HepG2 (cell line): ENCODE results near the gene NUP62. TPM values are rescaled to one million over a fixed set of nuclear protein-coding genes. Genes with fewer than 3 reads are reported as not detected.
A peak's percentile ranks its signal among the peaks of the same experiment; 100 is the strongest.

Experiments
- GMEB1 ChIP-seq: sonication (generic); formaldehyde crosslinking; IDR thresholded peaks from 2 replicates; pipeline ENCODE4 v1.5.1; 2020; ENCODE audit warnings: missing genetic modification reagents, mild to moderate bottlenecking, borderline replicate concordance
- KLF13 ChIP-seq: sonication (generic); formaldehyde crosslinking; IDR thresholded peaks from 2 replicates; pipeline ENCODE4 v1.4.0; 2020; ENCODE audit warnings: mild to moderate bottlenecking, missing genetic modification reagents
- MLXIP ChIP-seq: sonication (generic); formaldehyde crosslinking; IDR thresholded peaks from 2 replicates; pipeline ENCODE4 v1.9.0; 2021; ENCODE audit warnings: missing genetic modification reagents, borderline replicate concordance
- PHF21A ChIP-seq: sonication (generic); formaldehyde crosslinking; IDR thresholded peaks from 2 replicates; pipeline ENCODE4 v1.5.0; 2020; ENCODE audit warnings: mild to moderate bottlenecking, missing genetic modification reagents
- REPIN1 ChIP-seq: sonication (generic); formaldehyde crosslinking; IDR thresholded peaks from 2 replicates; pipeline ENCODE4 v1.8.0; 2022; ENCODE audit warnings: missing genetic modification reagents, low read depth, mild to moderate bottlenecking, borderline replicate concordance
- RFX3 ChIP-seq: IDR thresholded peaks from 2 replicates; pipeline ENCODE4 v1.6.1; 2016; ENCODE audit warnings: missing biosample characterization, missing genetic modification reagents
- SRF ChIP-seq: IDR thresholded peaks from 2 replicates; pipeline ENCODE4 v1.6.1; 2011; ENCODE audit warnings: mild to moderate bottlenecking, low read depth, low read length, moderate library complexity
- SRY ChIP-seq: sonication (generic); formaldehyde crosslinking; IDR thresholded peaks from 2 replicates; pipeline ENCODE4 v1.8.0; 2022; ENCODE audit warnings: mild to moderate bottlenecking, missing genetic modification reagents
- TCF12 ChIP-seq, 2 experiments: fragments of 450-650 bp in 1 of 2; sonication (generic) in 1 of 2; formaldehyde crosslinking in 1 of 2; IDR thresholded peaks; 2 replicates each; pipeline versions ENCODE4 v1.6.1 to v1.8.0; 2017 to 2022; ENCODE audit warnings: antibody characterized with exemption in 1 of 2, mild to moderate bottlenecking in 1 of 2, missing genetic modification reagents in 1 of 2, moderate library complexity in 1 of 2
- ZBTB20 ChIP-seq: sonication (generic); formaldehyde crosslinking; IDR thresholded peaks from 2 replicates; pipeline ENCODE4 v1.8.1; 2023; ENCODE audit warnings: missing genetic modification reagents, low read depth, mild to moderate bottlenecking, borderline replicate concordance
- ZBTB34 ChIP-seq: sonication (generic); formaldehyde crosslinking; IDR thresholded peaks from 2 replicates; pipeline ENCODE4 v1.8.0; 2022; ENCODE audit warnings: mild to moderate bottlenecking, missing genetic modification reagents
- ZNF430 ChIP-seq: sonication (generic); formaldehyde crosslinking; IDR thresholded peaks from 2 replicates; pipeline ENCODE4 v1.9.0; 2021; ENCODE audit warnings: mild to moderate bottlenecking, missing genetic modification reagents
- ZNF451 ChIP-seq: sonication (generic); formaldehyde crosslinking; IDR thresholded peaks from 2 replicates; pipeline ENCODE4 v1.5.0; 2020; ENCODE audit warnings: mild to moderate bottlenecking, missing genetic modification reagents
- ZNF484 ChIP-seq: sonication (generic); formaldehyde crosslinking; IDR thresholded peaks from 2 replicates; pipeline ENCODE4 v1.5.1; 2020; ENCODE audit warnings: mild to moderate bottlenecking, low read depth, missing genetic modification reagents, borderline replicate concordance
- ZNF644 ChIP-seq: IDR thresholded peaks from 2 replicates; pipeline ENCODE4 v1.6.1; 2016; ENCODE audit warnings: low read depth
- ZNF747 ChIP-seq: sonication (generic); formaldehyde crosslinking; IDR thresholded peaks from 2 replicates; pipeline ENCODE4 v1.8.1; 2023; ENCODE audit warnings: missing genetic modification reagents, mild to moderate bottlenecking, borderline replicate concordance
- ZSCAN21 ChIP-seq: sonication (generic); formaldehyde crosslinking; IDR thresholded peaks from 2 replicates; pipeline ENCODE4 v1.8.0; 2022; ENCODE audit warnings: mild to moderate bottlenecking, missing genetic modification reagents, moderate library complexity, borderline replicate concordance
- polyA plus RNA-seq, 8 experiments: library from polyadenylated mRNA; depleted of rRNA in 3 of 8; stranded (reverse) in 7 of 8; unstranded in 1 of 8; fragments of >200 nt; fragmentation: Illumina TruSeq in 4 of 8; extraction: Trizol in 4 of 8; gene quantifications; 2 replicates each; pipeline versions ENCODE4 v1.2.1 to v1.2.3, GENCODE V29; 2011 to 2016; ENCODE audit warnings: low read depth in 4 of 8, missing spikeins in 1 of 8, mixed read lengths in 1 of 8; ENCODE audit not compliant: insufficient read depth in 1 of 8
- total RNA-seq, 5 experiments: library from RNA; depleted of rRNA; stranded (reverse); fragments of >200 nt; fragmentation: Illumina TruSeq; extraction: Trizol; gene quantifications; 2 replicates each; pipeline ENCODE4 v1.2.3, GENCODE V29; 2016; ENCODE audit warnings: low read depth in 1 of 5
- TF ChIP-seq, protein P1 (sequence below): sonication (generic); formaldehyde crosslinking; IDR thresholded peaks from 2 replicates; pipeline ENCODE4 v1.8.1; 2023; ENCODE audit warnings: missing genetic modification reagents, mild to moderate bottlenecking, borderline replicate concordance
- TF ChIP-seq, protein P2 (sequence below): IDR thresholded peaks from 2 replicates; pipeline ENCODE4 v1.6.1; 2016; ENCODE audit warnings: missing compliant biosample characterization, missing genetic modification reagents, borderline replicate concordance

The NUP62 gene
- total and polyA plus RNA-seq, 2 of the 13 experiments (the other 11 are each of a cell fraction or from before 2014, with no cell fraction given) = 16.5 to 41.5 TPM

DNA sequence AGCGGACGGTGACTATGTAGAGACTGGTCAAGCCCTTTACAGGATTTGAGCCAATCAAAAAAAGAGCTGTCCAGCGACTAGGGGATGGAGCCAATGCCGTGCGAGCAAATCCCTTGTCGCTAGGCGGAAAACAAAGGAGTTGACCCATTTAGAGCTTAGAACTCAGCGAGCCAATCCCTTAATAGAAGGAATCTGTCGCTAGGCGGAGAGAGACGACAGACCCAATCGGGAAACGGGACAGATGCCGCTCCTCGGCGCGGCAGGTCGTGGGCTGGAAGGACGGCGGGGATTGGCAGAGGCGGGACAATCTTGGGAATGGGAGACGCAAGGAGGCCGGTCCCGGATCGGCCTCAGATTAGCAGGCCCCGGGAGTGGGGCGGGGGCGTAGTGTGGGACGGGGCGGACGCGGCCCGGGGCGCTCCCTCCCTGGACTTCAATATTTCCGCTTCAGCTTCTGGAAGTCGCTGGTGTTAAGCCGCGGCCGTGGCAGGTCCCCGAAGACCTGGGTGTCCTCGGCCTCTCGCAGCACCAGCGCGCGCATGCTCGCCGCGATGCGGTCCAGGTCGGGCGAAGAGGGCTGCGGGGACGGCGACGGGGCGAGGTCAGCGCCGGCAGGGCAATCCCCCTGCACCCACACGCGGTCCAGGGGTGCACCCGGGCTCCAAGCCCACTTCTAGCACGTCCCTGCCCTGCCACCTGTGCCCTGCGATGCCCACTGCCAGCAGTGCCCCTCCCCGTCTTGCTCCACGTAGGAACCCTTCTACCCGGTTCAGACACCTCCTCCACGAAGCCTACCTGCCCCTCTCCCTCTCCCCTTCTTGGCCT is 59.6 kb downstream of the NUP62 start (continued):
- TF ChIP-seq GMEB1 (CRISPR knock-in tag) = peak; percentile 57; the same call in 1 of the 2 replicates
- TF ChIP-seq SRY (CRISPR knock-in tag) = 0 out of 2 replicates have a peak, but pooled peaks have one; percentile 44
- no peak for TF ChIP-seq ZBTB20 (CRISPR knock-in tag)
- peak; percentile 54; the same call in 1 of the 2 replicates for TF ChIP-seq KLF13
- no peak for TF ChIP-seq TCF12 (IDR thresholded peaks at IDR 0.05)
- TF ChIP-seq TCF12 (CRISPR knock-in tag; IDR thresholded peaks at IDR 0.05) = peak; percentile 66; the same call in 1 of the 2 replicates
- TF ChIP-seq ZNF644 (CRISPR knock-in tag) = no peak
- peak; percentile 77; the same call in 1 of the 2 replicates for TF ChIP-seq PHF21A (CRISPR knock-in tag)
- no peak for TF ChIP-seq ZNF484 (CRISPR knock-in tag)
- 0 out of 2 replicates have a peak, but pooled peaks have one; percentile 40 for TF ChIP-seq SRF
- no peak for TF ChIP-seq ZBTB34
- TF ChIP-seq, protein P1, sequence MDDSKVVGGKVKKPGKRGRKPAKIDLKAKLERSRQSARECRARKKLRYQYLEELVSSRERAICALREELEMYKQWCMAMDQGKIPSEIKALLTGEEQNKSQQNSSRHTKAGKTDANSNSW = no peak; the same call in 1 of the 2 replicates
- TF ChIP-seq REPIN1 = no peak
- TF ChIP-seq ZNF451 (CRISPR knock-in tag) = peak; percentile 80; the same call in 1 of the 2 replicates
- TF ChIP-seq, protein P2, sequence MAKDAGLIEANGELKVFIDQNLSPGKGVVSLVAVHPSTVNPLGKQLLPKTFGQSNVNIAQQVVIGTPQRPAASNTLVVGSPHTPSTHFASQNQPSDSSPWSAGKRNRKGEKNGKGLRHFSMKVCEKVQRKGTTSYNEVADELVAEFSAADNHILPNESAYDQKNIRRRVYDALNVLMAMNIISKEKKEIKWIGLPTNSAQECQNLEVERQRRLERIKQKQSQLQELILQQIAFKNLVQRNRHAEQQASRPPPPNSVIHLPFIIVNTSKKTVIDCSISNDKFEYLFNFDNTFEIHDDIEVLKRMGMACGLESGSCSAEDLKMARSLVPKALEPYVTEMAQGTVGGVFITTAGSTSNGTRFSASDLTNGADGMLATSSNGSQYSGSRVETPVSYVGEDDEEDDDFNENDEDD (CRISPR knock-in tag) = peak; percentile 38; the same call in 1 of the 2 replicates
- no peak; the same call in 1 of the 2 replicates for TF ChIP-seq ZSCAN21 (CRISPR knock-in tag)
- TF ChIP-seq RFX3 (CRISPR knock-in tag) = no peak
- TF ChIP-seq ZNF747 (CRISPR knock-in tag) = no peak
- no peak for TF ChIP-seq MLXIP
- peak; percentile 69; the same call in 1 of the 2 replicates for TF ChIP-seq ZNF430 (CRISPR knock-in tag)
